ENCODE results near the gene MCM5.

DNA sequence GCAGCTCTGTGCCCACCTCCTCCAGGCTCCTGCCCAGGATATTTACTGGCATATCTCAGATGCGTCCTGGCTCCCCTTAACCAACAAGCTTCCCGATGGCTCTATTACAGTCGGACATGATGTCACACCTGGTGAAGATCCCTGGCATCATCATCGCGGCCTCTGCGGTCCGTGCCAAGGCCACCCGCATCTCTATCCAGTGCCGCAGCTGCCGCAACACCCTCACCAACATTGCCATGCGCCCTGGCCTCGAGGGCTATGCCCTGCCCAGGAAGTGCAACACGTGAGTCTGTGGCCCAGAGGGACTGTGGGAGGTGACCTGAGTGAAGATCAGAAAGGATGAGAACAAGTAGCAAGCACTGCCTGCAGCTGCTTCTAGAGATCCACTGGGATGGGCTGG lies 6.5 kb downstream of the MCM5 start:
- TF ChIP-seq POLR2AphosphoS5 (IDR thresholded peaks at IDR 0.05; ENCODE audit: low read depth, low read length) (no peak), TAF1 (IDR thresholded peaks at IDR 0.05; ENCODE audit: low read depth, low read length) (no peak), POLR2A (IDR thresholded peaks at IDR 0.05; ENCODE audit: low read depth, low read length) (no peak), SPI1 (IDR thresholded peaks at IDR 0.05; ENCODE audit: low read depth, low read length) (no peak)
